Measurements from ENCODE around the gene ISCU. TPM values are rescaled to one million over a fixed set of nuclear protein-coding genes. Genes with fewer than 3 reads are reported as not detected.

Gene ISCU
- 83.0 TPM for total RNA-seq

GRCh38 chr12:108562348-108563135 is at the start of gene ISCU:
Gene ISCU, plus strand, starts transcription at chr12:108562596. Its CDS starts 27 bp downstream, at chr12:108562623.
- Histone ChIP-seq H3K4me1 (ENCODE audit: control insufficient read depth in 3 of 3, insufficient read depth in 3 of 3, low read length in 3 of 3) (peaks cover 52 to 70% (median 52%) of the 10 kb centered on the region in 3 donors), H3K4me3 (ENCODE audit: low read length in 3 of 3) (peak within 1 kb of the TSS; percentile 93 to 100 (median 98)), H3K27ac (ENCODE audit: low read depth, low read length) (peak within 1 kb of the TSS; percentile 94), H3K9ac (ENCODE audit: low read depth in 1 of 3, low read length in 3 of 3) (peak within 1 kb of the TSS; percentile 95 to 99 (median 98)), H3K9me3 (ENCODE audit: control insufficient read depth in 3 of 3, low read length in 3 of 3) (no peaks in the 10 kb centered on the region), H3K36me3 (ENCODE audit: control insufficient read depth in 3 of 3, insufficient read depth in 3 of 3, low read length in 3 of 3) (peaks cover 18 to 42% (median 33%) of the 10 kb centered on the region in 3 donors), H3K27me3 (ENCODE audit: control insufficient read depth in 3 of 3, insufficient read depth in 3 of 3, low read length in 3 of 3) (no peaks in the 10 kb centered on the region)

- H3K27ac ChIP-seq (ENCODE audit: low read depth, low read length): no peak overlapping the region
Observed at GRCh38 chr12:108514468-108514972, 47.9 kb upstream of the ISCU start.

GRCh38 chr12:108514973-108515814 is 47.2 kb upstream of the ISCU start, which contains the start of gene FICD:
Gene FICD, plus strand, starts transcription at chr12:108515277. Its CDS starts 1,696 bp downstream, at chr12:108516973.
- peaks cover 10 to 12% (median 12%) of the 10 kb centered on the region in 3 donors for H3K4me1 ChIP-seq (ENCODE audit: control insufficient read depth in 3 of 3, insufficient read depth in 3 of 3, low read length in 3 of 3)
- H3K9me3 ChIP-seq (ENCODE audit: control insufficient read depth in 3 of 3, low read length in 3 of 3): no peaks in the 10 kb centered on the region
- peak within 1 kb of the TSS; percentile 73 to 89 (median 82) for H3K4me3 ChIP-seq (ENCODE audit: low read length in 3 of 3)
- H3K27ac ChIP-seq (ENCODE audit: low read depth, low read length): peak within 1 kb of the TSS; percentile 15
- no peaks in the 10 kb centered on the region for H3K27me3 ChIP-seq (ENCODE audit: control insufficient read depth in 3 of 3, insufficient read depth in 3 of 3, low read length in 3 of 3)
- peaks cover 18 to 29% (median 25%) of the 10 kb centered on the region in 3 donors for H3K36me3 ChIP-seq (ENCODE audit: control insufficient read depth in 3 of 3, insufficient read depth in 3 of 3, low read length in 3 of 3)
- H3K9ac ChIP-seq (ENCODE audit: low read depth in 1 of 3, low read length in 3 of 3): peak within 1 kb of the TSS; percentile 69 to 87 (median 75)

More at GRCh38 chr12:108514468-108514972, 47.9 kb upstream of the ISCU start:
- Histone ChIP-seq H3K4me3 (ENCODE audit: low read length in 3 of 3) (peak overlapping the region; percentile 68 to 75 (median 70)), H3K36me3 (ENCODE audit: control insufficient read depth in 3 of 3, insufficient read depth in 3 of 3, low read length in 3 of 3) (peaks cover 12 to 25% (median 22%) of the 10 kb centered on the region in 3 donors), H3K9ac (ENCODE audit: low read depth in 1 of 3, low read length in 3 of 3) (peak overlapping the region in 1 of 3 donors; percentile 57), H3K27me3 (ENCODE audit: control insufficient read depth in 3 of 3, insufficient read depth in 3 of 3, low read length in 3 of 3) (no peaks in the 10 kb centered on the region), H3K4me1 (ENCODE audit: control insufficient read depth in 3 of 3, insufficient read depth in 3 of 3, low read length in 3 of 3) (peaks cover 10 to 12% (median 12%) of the 10 kb centered on the region in 3 donors), H3K9me3 (ENCODE audit: control insufficient read depth in 3 of 3, low read length in 3 of 3) (no peaks in the 10 kb centered on the region)

- Histone ChIP-seq H3K4me3 (ENCODE audit: low read length in 3 of 3) (peak overlapping the region; percentile 73 to 89 (median 82)), H3K36me3 (ENCODE audit: control insufficient read depth in 3 of 3, insufficient read depth in 3 of 3, low read length in 3 of 3) (peaks cover 25 to 33% (median 32%) of the 10 kb centered on the region in 3 donors), H3K27ac (ENCODE audit: low read depth, low read length) (no peak overlapping the region), H3K27me3 (ENCODE audit: control insufficient read depth in 3 of 3, insufficient read depth in 3 of 3, low read length in 3 of 3) (no peaks in the 10 kb centered on the region), H3K4me1 (ENCODE audit: control insufficient read depth in 3 of 3, insufficient read depth in 3 of 3, low read length in 3 of 3) (peaks cover 10 to 12% (median 12%) of the 10 kb centered on the region in 3 donors), H3K9ac (ENCODE audit: low read depth in 1 of 3, low read length in 3 of 3) (peak overlapping the region; percentile 69 to 87 (median 75)), H3K9me3 (ENCODE audit: control insufficient read depth in 3 of 3, low read length in 3 of 3) (no peaks in the 10 kb centered on the region)
Observed at GRCh38 chr12:108515916-108516315, 46.5 kb upstream of the ISCU start.

- no peaks in the 10 kb centered on the region for H3K27me3 ChIP-seq (ENCODE audit: control insufficient read depth in 3 of 3, insufficient read depth in 3 of 3, low read length in 3 of 3)
- H3K4me1 ChIP-seq (ENCODE audit: control insufficient read depth in 3 of 3, insufficient read depth in 3 of 3, low read length in 3 of 3): peaks cover 10 to 12% (median 12%) of the 10 kb centered on the region in 3 donors
- peak overlapping the region in 1 of 3 donors; percentile 87 for H3K9ac ChIP-seq (ENCODE audit: low read depth in 1 of 3, low read length in 3 of 3)
- H3K9me3 ChIP-seq (ENCODE audit: control insufficient read depth in 3 of 3, low read length in 3 of 3): no peaks in the 10 kb centered on the region
- no peak overlapping the region for H3K27ac ChIP-seq (ENCODE audit: low read depth, low read length)
- no peak overlapping the region for H3K4me3 ChIP-seq (ENCODE audit: low read length in 3 of 3)
- H3K36me3 ChIP-seq (ENCODE audit: control insufficient read depth in 3 of 3, insufficient read depth in 3 of 3, low read length in 3 of 3): peaks cover 33 to 40% (median 36%) of the 10 kb centered on the region in 3 donors
Observed at GRCh38 chr12:108516511-108517275, 45.7 kb upstream of the ISCU start.

- no peak overlapping the region for H3K27ac ChIP-seq (ENCODE audit: low read depth, low read length)
- H3K9ac ChIP-seq (ENCODE audit: low read depth in 1 of 3, low read length in 3 of 3): no peak overlapping the region
- H3K27me3 ChIP-seq (ENCODE audit: control insufficient read depth in 3 of 3, insufficient read depth in 3 of 3, low read length in 3 of 3): no peaks in the 10 kb centered on the region
- peaks cover 41 to 48% (median 41%) of the 10 kb centered on the region in 3 donors for H3K36me3 ChIP-seq (ENCODE audit: control insufficient read depth in 3 of 3, insufficient read depth in 3 of 3, low read length in 3 of 3)
- H3K4me1 ChIP-seq (ENCODE audit: control insufficient read depth in 3 of 3, insufficient read depth in 3 of 3, low read length in 3 of 3): peaks cover 10 to 12% (median 12%) of the 10 kb centered on the region in 3 donors
- H3K4me3 ChIP-seq (ENCODE audit: low read length in 3 of 3): no peak overlapping the region
- no peaks in the 10 kb centered on the region for H3K9me3 ChIP-seq (ENCODE audit: control insufficient read depth in 3 of 3, low read length in 3 of 3)
Observed at GRCh38 chr12:108517288-108518100, 44.9 kb upstream of the ISCU start.

- peaks cover 47 to 55% (median 48%) of the 10 kb centered on the region in 3 donors for H3K36me3 ChIP-seq (ENCODE audit: control insufficient read depth in 3 of 3, insufficient read depth in 3 of 3, low read length in 3 of 3)
- H3K27me3 ChIP-seq (ENCODE audit: control insufficient read depth in 3 of 3, insufficient read depth in 3 of 3, low read length in 3 of 3): no peaks in the 10 kb centered on the region
- H3K9me3 ChIP-seq (ENCODE audit: control insufficient read depth in 3 of 3, low read length in 3 of 3): no peaks in the 10 kb centered on the region
- H3K4me1 ChIP-seq (ENCODE audit: control insufficient read depth in 3 of 3, insufficient read depth in 3 of 3, low read length in 3 of 3): peaks cover 10 to 12% (median 12%) of the 10 kb centered on the region in 3 donors
- H3K4me3 ChIP-seq (ENCODE audit: low read length in 3 of 3): no peak overlapping the region
- H3K27ac ChIP-seq (ENCODE audit: low read depth, low read length): no peak overlapping the region
- H3K9ac ChIP-seq (ENCODE audit: low read depth in 1 of 3, low read length in 3 of 3): no peak overlapping the region
Observed at GRCh38 chr12:108518101-108518715, 44.2 kb upstream of the ISCU start.

- no peaks in the 10 kb centered on the region for H3K27me3 ChIP-seq (ENCODE audit: control insufficient read depth in 3 of 3, insufficient read depth in 3 of 3, low read length in 3 of 3)
- no peak overlapping the region for H3K4me3 ChIP-seq (ENCODE audit: low read length in 3 of 3)
- H3K4me1 ChIP-seq (ENCODE audit: control insufficient read depth in 3 of 3, insufficient read depth in 3 of 3, low read length in 3 of 3): peaks cover 10 to 12% (median 12%) of the 10 kb centered on the region in 3 donors
- H3K9ac ChIP-seq (ENCODE audit: low read depth in 1 of 3, low read length in 3 of 3): no peak overlapping the region
- H3K36me3 ChIP-seq (ENCODE audit: control insufficient read depth in 3 of 3, insufficient read depth in 3 of 3, low read length in 3 of 3): peaks cover 54 to 62% (median 55%) of the 10 kb centered on the region in 3 donors
- no peak overlapping the region for H3K27ac ChIP-seq (ENCODE audit: low read depth, low read length)
- no peaks in the 10 kb centered on the region for H3K9me3 ChIP-seq (ENCODE audit: control insufficient read depth in 3 of 3, low read length in 3 of 3)
Observed at GRCh38 chr12:108518716-108519496, 43.5 kb upstream of the ISCU start.
